ENCODE results near the gene ENTPD7.

DNA sequence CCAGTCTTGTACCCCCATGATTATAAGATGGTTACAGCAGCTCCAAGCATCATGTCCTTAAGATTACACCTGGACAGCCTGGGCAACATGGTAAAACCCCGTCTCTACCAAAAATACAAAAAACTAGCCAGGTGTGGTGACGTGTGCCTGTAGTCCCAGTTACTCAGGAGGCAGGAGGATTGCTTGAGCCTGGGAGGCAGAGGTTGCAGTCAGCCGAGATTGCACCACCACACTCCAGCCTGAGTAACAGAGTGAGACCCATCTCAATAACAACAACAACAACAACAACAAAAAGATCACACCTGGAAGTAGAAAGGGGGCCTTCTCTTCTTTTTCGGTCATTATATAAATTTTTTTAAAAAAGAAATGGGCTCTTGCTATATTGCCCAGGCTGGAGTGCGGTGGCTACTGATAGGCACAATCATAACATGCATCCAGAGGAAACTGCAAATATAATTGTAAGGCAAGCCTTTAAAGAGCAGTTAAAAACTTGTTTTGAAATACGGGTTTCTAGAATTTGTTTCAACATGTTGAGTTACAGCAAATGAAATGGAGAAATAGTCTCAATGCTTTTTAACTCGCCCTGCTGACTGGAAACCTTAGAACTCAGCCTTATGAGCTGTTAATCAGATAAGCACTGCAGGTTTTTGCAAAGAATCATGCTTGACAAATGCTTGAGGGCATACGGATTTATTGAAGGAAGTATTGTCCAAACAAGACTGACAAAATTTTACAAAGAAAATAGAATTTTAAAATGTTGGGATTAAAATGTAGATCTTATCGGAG lies 4.7 kb upstream of the ENTPD7 start:
- TF ChIP-seq POLR2A (IDR thresholded peaks at IDR 0.05; ENCODE audit: low read depth) (no peak), EP300 (IDR thresholded peaks at IDR 0.05) (no peak), POLR2AphosphoS5 (IDR thresholded peaks at IDR 0.05) (no peak)
- TF ChIP-seq, protein P1, sequence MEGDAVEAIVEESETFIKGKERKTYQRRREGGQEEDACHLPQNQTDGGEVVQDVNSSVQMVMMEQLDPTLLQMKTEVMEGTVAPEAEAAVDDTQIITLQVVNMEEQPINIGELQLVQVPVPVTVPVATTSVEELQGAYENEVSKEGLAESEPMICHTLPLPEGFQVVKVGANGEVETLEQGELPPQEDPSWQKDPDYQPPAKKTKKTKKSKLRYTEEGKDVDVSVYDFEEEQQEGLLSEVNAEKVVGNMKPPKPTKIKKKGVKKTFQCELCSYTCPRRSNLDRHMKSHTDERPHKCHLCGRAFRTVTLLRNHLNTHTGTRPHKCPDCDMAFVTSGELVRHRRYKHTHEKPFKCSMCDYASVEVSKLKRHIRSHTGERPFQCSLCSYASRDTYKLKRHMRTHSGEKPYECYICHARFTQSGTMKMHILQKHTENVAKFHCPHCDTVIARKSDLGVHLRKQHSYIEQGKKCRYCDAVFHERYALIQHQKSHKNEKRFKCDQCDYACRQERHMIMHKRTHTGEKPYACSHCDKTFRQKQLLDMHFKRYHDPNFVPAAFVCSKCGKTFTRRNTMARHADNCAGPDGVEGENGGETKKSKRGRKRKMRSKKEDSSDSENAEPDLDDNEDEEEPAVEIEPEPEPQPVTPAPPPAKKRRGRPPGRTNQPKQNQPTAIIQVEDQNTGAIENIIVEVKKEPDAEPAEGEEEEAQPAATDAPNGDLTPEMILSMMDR (IDR thresholded peaks at IDR 0.05): no peak

All from esophagus muscularis mucosa (tissue), 4 donors.